GM12891 (cell line): ENCODE measurements around the gene TSTD2.

ENCODE experiments used
- POLR2A ChIP-seq: IDR thresholded peaks from 2 replicates; pipeline ENCODE4 v1.6.1; 2011; ENCODE audit warnings: low read depth, low read length, control low read depth
- POLR2AphosphoS5 ChIP-seq: IDR thresholded peaks from 2 replicates; pipeline ENCODE4 v1.6.1; 2011; ENCODE audit warnings: low read depth, low read length, control low read depth
- SPI1 ChIP-seq: IDR thresholded peaks from 2 replicates; pipeline ENCODE4 v1.6.1; 2011; ENCODE audit warnings: low read depth, low read length, control low read depth

DNA sequence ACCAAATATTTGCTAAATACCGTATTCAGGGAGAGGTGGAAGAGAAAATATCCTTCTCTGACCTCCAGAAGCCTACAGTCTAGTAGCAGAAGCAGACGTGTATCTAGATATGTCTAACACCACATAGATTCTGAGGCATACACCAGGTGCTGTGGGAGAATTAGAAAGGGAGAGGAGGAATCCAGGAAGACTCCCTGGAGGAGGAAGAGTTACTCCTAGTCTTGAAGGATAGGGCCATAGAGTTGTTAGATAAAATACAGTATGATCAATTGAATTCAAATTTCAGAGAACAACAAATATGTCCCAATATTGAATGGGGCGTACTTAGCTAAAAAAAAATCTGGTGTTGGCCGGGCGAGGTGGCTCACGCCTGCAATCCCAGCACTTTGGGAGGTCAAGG, 73.0 kb downstream of the TSTD2 start:
- TF ChIP-seq POLR2A (no peak), POLR2AphosphoS5 (no peak), SPI1 (no peak)
